ENCODE measurements around the gene YTHDF1. TPM values are rescaled to one million over a fixed set of nuclear protein-coding genes. Genes with fewer than 3 reads are reported as not detected.
"Not testable (repeated sequence)": the region's sequence is repeated elsewhere in the genome, so short reads cannot be mapped to it uniquely, and the experiment has no call there.

YTHDF1 gene
- total RNA-seq, 2 donors from 2014 or later, result 15.8 to 16.2 TPM

- TF ChIP-seq CTCF (IDR thresholded peaks at IDR 0.05) (no peak), POLR2A (IDR thresholded peaks at IDR 0.05) (no peak)
- Histone ChIP-seq H3K4me1 (no peaks in the 10 kb centered on the region), H3K27ac (no peak overlapping the region), H3K27me3 (no peaks in the 10 kb centered on the region), H3K36me3 (replicated peaks in 1 of 2; ENCODE audit: insufficient read depth in 1 of 2, low read depth in 2 of 2) (no peaks in the 10 kb centered on the region), H3K9me3 (no peaks in the 10 kb centered on the region), H3K4me3 (no peak overlapping the region)
- WGBS, 2 donors, result 71 to 81% methylated on average over 2 of the region's 2 CpGs
- DNase-seq, result no peak
- intact Hi-C loops (cut with DNase I), result no loop called here
- ATAC-seq, result no peak
Observed at GRCh38 chr20:63158352-63158751, 57.6 kb downstream of the YTHDF1 start.

DNA sequence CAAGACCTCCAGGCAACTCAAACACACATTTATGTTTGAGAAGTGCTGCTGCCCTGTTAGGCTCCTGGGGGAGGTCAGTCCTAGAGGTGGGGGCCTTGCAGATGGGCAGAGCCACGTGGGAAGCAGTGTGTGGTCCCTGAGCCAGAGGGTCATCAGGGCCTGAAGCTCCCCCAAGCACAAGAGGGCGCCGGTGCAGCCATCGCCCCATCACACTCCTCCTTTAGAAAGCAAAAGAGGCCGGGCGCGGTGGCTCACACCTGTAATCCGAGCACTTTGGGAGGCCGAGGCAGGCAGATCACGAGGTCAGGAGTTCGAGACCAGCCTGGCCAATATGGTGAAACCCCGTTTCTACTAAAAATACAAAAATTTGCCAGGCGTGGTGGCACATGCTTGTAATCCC is 58.5 kb downstream of the YTHDF1 start:
- H3K36me3 ChIP-seq (replicated peaks in 1 of 2; ENCODE audit: insufficient read depth in 1 of 2, low read depth in 2 of 2); H3K4me3 ChIP-seq; H3K27me3 ChIP-seq; ATAC-seq; H3K4me1 ChIP-seq; intact Hi-C loops (cut with DNase I); DNase-seq; H3K27ac ChIP-seq; H3K9me3 ChIP-seq: not testable (repeated sequence)
- 68 to 71% methylated on average over 13 of the region's 13 CpGs for WGBS, 2 donors

DNA sequence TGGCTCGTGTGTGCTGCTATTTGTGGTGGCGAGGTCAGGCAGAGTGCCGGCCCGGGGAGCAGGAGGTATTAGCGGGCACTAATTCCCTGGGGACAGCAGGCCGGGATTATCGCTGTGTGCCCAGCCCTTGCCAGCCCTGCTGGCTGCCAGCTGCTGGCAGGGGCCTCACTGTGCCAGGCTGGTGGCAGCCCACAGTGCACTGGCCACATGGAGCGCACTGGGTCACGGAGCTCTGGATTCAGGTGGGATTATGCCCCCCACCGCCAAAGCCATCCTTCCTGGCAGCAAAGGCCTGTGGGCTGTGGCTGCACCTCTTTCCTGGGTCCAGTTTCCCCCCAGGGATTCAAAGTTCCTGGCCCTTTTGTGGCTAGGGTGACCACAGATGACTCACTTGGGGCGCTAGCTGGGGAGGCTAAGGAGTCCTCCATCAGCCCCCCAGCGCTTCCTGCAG is 59.7 kb downstream of the YTHDF1 start:
- Histone ChIP-seq H3K9me3 (no peaks in the 10 kb centered on the region), H3K27me3 (peaks cover 0 to 2% of the 10 kb centered on the region in 2 donors), H3K27ac (no peak overlapping the region), H3K4me3 (no peak overlapping the region), H3K36me3 (replicated peaks in 1 of 2; ENCODE audit: insufficient read depth in 1 of 2, low read depth in 2 of 2) (no peaks in the 10 kb centered on the region), H3K4me1 (no peaks in the 10 kb centered on the region)
- intact Hi-C loops (cut with DNase I), result no loop called here
- peak in 1 of 4 donors; percentile 5 for DNase-seq
- ATAC-seq, result no peak
- TF ChIP-seq POLR2A (IDR thresholded peaks at IDR 0.05) (no peak), CTCF (IDR thresholded peaks at IDR 0.05) (no peak)
- WGBS, 2 donors, result 0 to 50% methylated on average over 1 to 10 of the region's 12 CpGs

GRCh38 chr20:63155266-63156165 is 60.4 kb downstream of the YTHDF1 start:
- intact Hi-C loops (cut with DNase I), result no loop called here
- 40 to 49% methylated on average over 13 to 15 of the region's 15 CpGs for WGBS, 2 donors
- Histone ChIP-seq H3K27ac (no peak overlapping the region), H3K27me3 (peaks cover 0 to 6% of the 10 kb centered on the region in 2 donors), H3K4me1 (no peaks in the 10 kb centered on the region), H3K9me3 (no peaks in the 10 kb centered on the region), H3K36me3 (replicated peaks in 1 of 2; ENCODE audit: insufficient read depth in 1 of 2, low read depth in 2 of 2) (no peaks in the 10 kb centered on the region), H3K4me3 (no peak overlapping the region)
- DNase-seq, result no peak
- ATAC-seq, result no peak
- no peak for TF ChIP-seq POLR2A (IDR thresholded peaks at IDR 0.05)
- TF ChIP-seq CTCF (IDR thresholded peaks at IDR 0.05), result no peak

- H3K27me3 ChIP-seq, result peaks cover 0 to 6% of the 10 kb centered on the region in 2 donors
- no peaks in the 10 kb centered on the region for H3K4me1 ChIP-seq
- no peaks in the 10 kb centered on the region for H3K36me3 ChIP-seq (replicated peaks in 1 of 2; ENCODE audit: insufficient read depth in 1 of 2, low read depth in 2 of 2)
- TF ChIP-seq POLR2A (IDR thresholded peaks at IDR 0.05) (no peak), CTCF (IDR thresholded peaks at IDR 0.05) (no peak)
- WGBS, 2 donors, result 19 to 22% methylated on average over 3 of the region's 3 CpGs
- no peak overlapping the region for H3K27ac ChIP-seq
- no peaks in the 10 kb centered on the region for H3K9me3 ChIP-seq
- DNase-seq (no peak), ATAC-seq (no peak)
- intact Hi-C loops (cut with DNase I), result no loop called here
- no peak overlapping the region for H3K4me3 ChIP-seq
Observed at GRCh38 chr20:63154395-63154794, 61.5 kb downstream of the YTHDF1 start.
